Amniotic epithelial cell (primary cell): ENCODE measurements around the gene UTP18.
"Not testable (repeated sequence)": the region's sequence is repeated elsewhere in the genome, so short reads cannot be mapped to it uniquely, and the experiment has no call there.

ENCODE experiments used
- DNase-seq: peaks from one replicate; pipeline ENCODE4 v3.0.0-alpha.2; 2010; ENCODE audit warnings: low read depth

UTP18 gene

DNA sequence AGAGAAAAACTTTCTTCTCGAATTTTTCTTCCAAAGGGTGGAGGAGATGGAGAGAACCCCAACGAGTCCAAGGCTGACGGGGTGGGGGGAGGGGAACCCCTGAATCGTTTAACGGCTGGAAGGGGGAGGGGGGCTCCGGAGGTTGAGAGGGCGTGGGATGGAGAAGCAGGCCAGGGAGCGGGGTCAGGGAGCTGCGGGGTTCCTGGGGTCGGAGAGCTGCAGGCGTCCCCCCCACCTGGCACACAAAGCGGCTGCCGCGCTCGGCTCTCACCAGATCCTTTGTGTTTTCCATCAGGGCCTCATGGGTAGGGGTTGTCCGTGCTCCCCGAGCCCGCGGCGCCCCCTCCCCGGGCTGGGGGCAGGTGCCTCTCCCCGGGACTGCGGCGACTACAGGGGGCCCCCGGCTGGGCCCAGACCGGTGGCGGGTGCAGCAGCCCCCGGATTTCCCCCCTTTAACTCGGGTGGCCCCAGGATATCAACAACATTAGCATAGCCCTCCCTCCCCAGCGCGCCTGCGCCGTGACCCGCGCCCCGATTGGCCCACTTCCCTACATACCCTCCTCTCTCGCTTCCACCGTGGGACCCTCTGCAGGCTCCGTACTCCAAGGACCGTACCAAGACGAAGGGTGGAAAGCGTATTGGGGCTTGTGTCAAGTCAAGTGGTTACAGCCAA, 646 bp upstream of the UTP18 start, which contains the start of gene MBTD1:
TSS of gene MBTD1 (minus strand) at position 486 of the 673 bp plus-strand sequence. CDS start 34,888 bp downstream, outside the sequence.
- peak; percentile 97 for DNase-seq

DNA sequence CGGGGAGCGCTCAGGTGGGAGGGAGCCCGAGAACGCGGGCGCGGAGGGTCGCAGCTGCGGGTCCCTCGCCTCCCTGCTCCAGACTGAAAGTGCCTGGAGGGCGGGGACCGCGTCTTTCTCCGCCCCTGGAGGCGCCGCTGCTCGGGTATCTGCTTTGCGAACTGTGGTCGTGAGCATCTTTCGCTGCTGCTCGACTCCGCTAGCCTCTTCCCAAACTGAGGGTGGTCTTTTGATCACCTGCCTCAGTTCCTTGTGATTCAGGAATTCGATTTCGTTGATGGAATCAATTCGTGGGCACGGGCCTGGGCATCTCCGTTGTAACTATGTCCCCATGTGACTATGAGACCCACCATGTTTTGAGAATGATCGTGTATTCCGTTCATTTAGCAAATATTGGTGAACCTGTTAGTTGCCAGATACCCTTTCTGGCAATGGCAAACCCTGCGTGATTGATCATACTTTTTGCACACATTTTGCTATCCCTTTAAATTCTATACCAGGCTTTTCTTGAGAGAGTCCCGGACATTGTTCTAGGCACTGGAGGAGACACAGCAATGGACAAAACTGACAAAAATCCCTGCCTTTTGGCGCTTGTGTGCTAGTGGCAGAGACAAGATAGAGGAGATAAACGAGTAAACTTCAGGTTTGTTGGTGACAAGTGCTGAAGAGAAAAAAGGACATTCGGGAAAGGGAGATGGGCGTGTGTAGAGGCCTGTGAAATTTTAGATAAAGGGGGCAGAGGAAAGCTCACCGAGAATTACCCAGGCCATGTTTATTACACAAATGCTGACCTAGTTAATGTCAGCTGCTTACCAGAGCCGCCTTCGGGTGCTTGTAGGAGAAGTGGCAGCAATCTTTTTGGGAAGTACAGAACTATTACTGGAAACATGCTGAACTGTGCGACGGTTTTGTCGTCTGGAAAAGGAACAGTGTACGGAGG, 948 bp downstream of the UTP18 start:
- DNase-seq, result no peak

DNA sequence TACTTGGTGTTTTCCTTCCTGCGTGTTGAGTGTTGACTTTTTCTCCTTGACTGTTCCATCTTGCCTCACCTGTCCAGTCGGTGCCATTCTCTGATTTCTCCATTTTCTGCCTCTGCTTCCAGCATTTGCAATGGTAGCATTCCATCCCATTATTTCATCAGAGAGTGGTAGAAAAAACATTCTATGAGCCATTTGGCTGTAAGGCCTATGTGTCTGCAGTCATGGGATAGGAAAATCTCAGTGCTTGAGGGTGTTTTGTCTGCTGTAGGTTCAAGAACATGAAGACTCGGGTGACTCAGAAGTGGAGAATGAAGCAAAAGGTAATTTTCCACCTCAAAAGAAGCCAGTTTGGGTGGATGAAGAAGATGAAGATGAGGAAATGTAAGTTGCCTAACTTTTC, 2.7 kb downstream of the UTP18 start:
- DNase-seq, result peak; percentile 70

DNA sequence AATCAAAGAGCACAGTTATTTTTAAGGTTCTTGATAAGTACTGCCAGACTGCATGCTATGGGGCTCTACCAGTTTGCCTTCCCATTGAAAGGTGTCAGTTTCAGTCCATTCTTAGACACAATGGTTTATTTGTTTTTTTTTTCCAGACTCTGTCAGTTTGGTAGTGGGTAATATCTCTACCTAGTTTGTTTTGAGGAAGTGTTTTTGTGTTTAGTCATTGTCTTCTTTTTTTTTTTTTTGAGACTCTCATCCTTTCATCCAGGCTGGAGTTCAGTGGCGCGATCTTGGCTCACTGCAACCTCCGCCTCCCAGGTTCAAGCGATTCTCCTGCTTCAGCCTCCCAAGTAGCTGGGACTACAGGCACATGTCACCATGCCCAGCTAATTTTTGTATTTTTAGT, 4.1 kb downstream of the UTP18 start:
- not testable (repeated sequence) for DNase-seq

DNA sequence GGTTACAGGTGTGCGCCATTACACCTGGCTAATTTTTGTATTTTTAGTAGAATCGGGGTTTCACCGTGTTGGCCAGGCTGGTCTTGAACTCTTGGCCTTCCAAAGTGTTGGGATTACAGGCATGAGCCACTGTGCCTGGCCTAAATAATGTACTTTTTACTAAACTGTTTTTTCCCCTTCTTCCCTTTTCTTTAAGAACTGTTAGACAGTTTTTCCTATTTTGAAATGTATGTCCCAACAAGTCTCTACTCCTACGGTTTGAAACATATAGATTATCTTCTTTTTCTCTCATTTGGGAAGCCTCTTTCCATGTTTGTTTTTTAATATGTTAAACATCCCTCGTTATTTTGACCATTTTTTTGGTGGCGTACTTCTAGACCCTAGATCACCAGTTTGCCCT, 9.6 kb downstream of the UTP18 start:
- DNase-seq, result no peak

DNA sequence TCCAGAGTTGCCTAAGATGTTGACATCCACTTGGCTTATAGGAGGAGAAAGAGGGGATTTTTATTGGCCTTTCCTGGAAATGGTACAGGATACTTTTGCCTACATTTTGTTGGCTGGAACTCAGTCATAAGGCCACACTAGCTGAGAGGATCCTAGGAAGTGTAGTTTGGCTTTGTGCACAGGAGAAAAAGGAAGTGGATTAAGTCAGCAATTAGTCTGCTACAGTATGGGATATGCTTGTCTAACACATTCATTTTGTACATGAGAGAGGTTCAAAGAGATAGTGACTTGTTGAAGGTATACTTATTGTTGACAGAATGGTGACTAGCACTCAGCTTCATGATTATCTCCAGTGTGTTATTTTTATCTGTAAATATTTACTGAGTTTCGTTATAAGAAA, 10.3 kb downstream of the UTP18 start:
- DNase-seq, result no peak

DNA sequence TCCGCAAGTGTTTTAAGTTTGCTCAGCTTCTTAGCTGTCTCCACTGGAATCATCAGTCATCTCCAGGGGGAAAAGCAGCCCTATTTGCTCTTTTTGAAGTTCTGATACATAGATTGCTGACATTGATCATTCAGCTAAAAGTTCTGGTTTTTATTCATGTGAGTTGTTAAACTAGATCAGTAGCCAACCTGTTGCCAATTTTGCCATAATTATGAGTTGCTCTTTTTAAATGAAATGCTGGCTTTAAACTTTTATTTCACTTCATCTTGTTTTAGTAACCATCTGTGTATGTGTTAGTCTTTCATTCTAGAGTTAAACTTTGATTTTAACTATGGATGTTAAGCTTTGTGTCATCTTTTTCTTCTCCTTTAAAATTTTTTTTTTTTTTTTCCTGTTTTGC, 12.5 kb downstream of the UTP18 start:
- no peak for DNase-seq

DNA sequence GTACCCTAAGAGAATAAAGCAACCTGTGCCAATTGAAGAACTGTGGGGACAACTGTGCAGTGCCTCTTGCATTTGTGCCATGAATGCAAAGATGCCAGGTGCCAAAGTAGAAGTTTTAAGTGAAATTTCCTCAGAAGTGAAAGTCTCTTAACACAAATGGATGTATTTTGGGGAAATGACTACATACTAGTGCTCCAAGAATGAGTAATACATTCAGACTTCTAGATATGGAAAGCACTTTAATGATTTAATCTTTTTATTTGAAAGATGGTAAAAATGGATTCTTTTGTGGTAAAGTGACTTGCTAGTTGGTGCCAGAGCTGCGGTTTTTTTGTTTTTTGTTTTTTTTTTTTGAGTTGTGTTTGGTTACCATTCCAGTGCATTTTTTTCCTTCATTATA, 15.0 kb downstream of the UTP18 start:
- DNase-seq, result peak; percentile 71

DNA sequence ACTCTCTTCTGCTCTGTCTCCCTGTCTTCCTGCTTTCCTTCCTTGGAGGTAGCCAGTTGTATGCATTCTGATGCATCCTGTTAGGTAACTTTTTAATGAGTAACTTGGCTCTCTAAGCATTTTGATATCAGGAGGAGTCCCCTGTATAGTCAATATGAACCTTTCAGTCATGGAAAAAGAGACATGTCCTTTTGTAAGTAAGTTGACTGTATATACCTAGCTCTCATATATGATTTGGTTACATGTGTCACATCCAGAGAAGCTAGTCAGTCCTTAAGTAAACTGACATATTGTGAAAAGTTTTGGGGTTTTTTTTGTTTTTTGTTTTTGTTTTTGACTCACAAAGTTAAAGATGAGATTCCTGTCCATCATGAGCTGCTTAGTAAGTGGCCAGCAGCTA, 18.8 kb downstream of the UTP18 start:
- DNase-seq, result no peak

DNA sequence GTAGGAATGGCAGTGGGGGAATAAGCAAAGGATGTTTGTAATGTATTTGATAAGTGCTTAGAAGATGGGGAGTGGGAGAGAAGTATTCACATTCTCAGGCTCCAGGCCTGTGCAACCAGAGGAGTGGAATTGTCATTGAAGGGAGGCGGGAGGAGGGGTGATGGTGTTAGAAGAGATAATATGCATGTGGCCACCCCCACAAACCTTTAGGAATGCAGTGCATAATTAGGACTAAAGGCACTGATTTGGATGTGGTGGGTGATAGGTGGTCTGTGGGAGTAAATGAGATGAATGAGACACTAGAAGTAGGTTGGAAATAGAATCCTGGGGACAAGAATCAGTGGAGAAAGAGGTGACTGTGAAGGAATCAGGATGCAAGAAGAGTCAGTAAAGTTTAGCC, 27.1 kb downstream of the UTP18 start:
- no peak for DNase-seq

DNA sequence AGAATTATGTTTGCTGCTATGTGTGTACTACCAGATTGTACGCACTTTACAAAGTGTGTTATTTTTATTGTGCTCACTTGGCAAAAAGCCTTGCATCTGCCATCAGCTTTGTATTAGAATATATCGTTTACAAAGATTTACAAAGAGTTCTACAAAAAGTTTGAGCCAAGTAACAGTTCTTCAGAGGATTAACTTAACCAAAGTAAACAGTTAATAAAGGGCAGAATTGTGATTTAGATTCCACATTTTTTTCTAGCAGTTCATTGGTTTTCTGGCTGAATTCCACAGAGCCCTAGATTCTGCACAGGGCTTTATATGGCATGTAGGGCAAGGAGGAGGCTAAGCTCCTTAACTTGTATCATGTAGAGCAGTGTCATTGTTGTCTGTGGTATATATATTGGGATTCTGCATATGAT, 29.4 kb downstream of the UTP18 start:
- DNase-seq, result no peak

DNA sequence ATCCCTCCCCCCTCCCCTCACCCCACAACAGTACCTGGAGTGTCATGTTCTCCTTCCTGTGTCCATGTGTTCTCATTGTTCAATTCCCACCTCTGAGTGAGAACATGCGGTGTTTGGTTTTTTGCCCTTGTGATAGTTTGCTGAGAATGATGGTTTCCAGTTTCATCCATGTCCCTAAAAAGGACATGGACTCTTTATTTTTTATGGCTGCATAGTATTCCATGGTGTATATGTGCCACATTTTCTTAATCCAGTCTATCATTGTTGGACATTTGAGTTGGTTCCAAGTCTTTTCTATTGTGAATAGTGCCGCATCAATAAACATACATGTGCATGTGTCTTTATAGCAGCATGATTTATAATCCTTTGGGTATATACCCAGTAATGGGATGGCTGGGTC, 34.0 kb downstream of the UTP18 start:
- not testable (repeated sequence) for DNase-seq

DNA sequence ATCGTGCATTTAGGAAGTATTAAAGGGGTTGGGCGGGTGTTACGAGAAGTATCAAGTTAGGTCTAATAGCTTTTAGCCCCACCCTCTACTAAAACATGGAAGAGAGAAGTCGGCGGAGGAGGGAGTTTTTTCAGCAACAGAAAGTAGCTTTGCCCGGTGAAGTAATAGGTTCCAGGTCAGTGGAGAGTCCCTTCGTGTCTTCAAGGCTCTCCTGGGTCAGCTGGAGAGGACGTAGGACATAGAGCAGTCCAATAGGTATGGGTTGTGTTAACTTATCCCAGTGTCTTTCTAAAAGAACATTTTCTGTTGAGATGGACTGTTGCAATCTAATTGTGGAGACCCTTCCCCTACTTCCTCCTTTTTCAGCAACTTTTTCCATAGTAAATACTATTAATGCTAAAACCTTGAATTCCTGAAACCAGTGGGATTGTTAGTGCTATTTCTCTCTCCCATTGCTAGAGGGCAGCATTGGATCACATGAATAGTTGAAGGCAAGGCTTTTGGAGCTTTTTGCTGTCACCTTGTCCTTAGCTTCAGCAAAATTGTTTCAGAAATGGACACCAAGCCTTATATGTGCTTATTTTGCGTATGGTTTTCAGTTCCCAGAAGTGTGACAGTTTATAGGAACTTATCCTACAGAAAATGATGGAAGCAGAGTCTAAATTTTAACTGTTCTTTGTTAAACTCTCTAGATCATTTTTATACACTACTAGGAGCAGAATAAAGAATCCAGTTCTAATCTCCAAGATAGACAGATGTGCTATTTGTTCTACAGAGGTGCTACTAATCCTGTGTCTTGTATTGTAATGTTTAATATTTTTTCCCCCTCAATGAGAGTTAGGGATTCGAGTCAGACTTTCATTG, 38.4 kb downstream of the UTP18 start:
- peak; percentile 38 for DNase-seq

DNA sequence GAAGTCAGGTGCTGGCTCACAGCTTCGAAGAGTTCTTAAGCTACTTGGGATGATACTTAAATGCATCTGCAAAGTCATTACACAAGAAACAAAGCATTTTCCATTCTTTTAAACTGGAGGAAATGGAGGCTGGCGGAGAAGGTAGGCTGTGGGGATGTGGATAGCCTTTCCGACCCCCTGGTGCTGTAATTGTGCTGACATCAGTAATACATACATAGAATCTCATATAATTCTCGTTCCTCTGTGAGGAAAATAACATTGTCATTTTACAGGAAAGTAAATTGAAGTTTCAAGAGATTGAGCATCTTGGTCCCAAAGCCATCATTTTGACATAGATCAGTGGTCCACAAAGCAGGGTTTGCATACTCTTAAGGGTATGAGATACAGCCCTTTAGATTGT, 39.5 kb downstream of the UTP18 start:
- no peak for DNase-seq

DNA sequence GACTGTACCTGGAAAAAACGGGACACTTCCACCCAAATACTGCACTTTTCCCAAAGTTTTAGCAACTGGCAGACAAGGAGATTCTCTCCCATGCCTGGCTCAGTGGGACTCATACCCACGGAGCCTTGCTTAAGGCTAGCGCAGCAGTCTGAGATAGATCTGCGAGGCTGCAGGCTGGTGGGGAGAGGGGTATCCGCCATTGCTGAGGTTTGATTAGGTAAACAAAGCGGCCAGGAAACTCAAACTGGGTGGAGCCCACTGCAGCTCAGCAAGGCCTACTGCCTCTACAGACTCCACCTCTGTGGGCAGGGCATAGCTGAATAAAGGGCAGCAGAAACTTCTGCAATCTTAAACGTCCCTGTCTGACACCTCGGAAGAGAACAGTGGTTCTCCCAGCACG, 44.8 kb downstream of the UTP18 start:
- DNase-seq, result no peak

DNA sequence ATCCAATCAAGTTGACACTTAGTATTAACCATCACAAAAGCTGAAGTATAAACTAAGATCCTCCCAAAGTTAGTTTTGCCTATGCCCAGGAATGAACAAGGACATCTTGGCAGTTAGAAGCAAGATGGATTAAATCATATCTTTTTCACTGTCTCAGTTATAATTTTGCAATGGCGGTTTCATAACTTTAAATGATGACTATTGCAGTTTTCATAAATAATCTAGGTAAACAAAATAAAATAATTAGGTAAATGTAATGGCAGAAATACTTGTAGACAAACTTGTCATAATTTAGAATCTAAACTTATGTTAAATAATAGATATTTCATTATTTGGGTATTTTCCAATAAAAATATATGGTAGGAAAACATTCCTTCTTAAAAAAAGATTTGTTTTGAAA, 51.7 kb downstream of the UTP18 start:
- DNase-seq, result not testable (repeated sequence)

DNA sequence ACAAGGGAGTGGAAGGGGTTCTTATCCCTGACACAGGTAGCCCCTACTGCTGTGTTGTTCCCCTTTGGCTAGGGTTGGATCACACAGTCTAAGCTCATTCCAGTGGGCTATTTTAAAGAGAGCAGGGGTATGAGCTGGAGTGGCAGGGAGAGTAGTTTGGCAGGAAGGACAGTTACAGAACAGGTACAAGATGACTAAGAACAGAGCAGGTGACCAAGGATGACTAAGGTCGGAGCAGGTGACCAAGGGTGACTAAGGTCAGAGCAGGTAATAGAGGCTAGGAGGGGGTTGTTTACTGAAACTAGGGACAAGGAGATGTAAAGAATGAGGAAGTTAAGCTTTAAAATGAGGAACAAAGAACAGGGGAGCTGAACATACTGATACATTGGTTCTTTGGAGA, 58.8 kb downstream of the UTP18 start:
- DNase-seq, result no peak

DNA sequence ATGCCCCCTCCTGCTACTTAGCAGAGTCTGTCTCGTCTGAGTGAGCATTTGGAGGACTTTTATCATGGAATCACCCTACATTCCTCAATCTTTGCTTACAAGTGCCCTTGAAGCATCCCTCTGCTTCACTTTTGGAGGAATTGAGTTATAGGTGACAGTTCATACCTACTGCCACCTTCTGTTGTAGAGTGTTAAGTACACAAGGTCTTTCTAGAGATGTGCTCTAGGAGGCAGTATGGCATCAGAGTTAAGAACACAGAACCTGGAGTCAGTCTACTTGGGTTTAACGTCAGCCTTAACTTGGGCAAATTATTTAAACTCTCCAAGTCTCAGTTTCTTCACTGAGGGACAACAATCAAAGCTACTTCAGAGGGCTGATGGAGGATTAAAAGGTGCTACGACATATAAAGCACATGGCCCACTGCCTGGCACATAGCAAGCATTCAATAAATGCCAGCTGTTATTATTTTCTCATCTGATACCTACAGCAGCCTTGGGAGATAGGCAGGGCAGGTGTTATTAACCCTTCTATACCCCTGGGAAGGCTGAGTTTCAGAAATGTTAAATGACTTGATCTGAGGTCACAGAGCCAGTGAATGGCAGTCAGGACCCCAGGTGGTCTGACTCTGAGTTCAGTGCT, 62.2 kb downstream of the UTP18 start:
- DNase-seq, result peak; percentile 12

DNA sequence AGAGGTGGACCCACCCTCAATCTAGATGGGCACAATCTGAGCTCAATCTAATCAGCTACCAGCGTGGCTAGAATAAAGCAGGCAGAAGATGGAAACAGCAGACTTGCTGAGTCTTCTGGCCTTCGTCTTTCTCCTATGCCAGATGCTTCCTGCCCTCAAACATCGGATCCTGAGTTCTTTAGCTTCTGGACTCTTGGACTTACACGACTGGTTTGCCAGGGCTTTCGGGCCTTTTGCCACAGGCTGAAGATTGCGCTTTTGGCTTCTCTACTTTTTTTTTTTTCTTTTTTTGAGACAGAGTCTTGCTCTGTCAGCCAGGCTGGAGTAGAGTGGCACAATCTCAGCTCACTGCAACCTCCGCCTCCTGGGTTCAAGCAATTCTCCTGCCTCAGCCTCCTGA, 65.1 kb downstream of the UTP18 start:
- no peak for DNase-seq

DNA sequence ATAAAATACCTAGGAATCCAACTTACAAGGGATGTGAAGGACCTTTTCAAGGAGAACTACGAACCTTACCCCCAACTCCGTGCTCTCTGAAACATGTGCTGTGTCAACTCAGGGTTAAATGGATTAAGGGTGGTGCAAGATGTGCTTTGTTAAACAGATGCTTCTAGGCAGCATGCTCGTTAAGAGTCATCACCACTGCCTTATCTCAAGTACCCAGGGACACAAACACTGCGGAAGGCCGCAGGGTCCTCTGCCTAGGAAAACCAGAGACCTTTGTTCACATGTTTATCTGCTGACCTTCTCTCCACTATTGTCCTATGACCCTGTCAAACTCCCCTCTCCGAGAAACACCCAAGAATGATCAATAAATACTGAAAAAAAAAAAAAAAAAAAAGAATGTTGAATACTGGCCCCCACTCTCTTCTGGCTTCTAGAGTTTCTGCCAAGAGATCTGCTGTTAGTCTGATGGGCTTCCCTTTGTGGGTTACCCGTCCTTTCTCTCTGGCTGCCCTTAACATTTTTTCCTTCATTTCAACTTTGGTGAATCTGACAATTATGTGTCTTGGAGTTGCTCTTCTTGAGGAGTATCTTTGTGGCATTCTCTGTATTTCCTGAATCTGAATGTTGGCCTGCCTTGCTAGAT, 70.6 kb downstream of the UTP18 start:
- DNase-seq, result not testable (repeated sequence)

DNA sequence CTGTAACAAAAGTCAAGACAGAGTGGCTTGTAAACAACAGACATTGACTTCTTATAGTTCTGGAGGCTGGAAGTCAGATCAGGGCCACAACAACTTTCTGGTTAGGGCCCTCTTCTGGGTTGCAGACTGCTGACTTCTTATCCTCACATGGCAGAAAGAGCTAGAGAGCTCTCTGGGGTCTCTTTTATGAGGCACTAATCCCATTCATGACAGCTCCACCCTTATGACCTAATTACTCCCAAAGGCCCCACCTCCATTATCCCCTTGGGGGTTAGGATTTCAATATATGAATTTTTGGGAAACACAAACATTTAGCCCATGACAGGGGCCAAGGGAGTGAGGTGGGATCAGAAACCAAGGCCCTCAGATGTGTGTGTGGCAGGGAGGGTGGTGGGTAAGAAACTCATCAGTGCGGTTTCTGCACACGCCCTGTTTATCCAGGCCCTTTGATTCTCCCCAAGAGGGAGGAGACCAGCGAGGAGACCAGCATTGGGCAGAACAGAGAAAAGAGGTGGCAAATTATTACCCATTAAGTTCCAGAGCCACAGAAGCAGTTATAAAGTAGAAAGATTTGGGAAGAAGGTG, 74.8 kb downstream of the UTP18 start:
- DNase-seq, result no peak
